NCI-H510A treated with DMSO at 0.1 percent for 48 hours (cell line): Measurements from ENCODE around the gene IMP3.
"Not testable (repeated sequence)": the region's sequence is repeated elsewhere in the genome, so short reads cannot be mapped to it uniquely, and the experiment has no call there.

Source experiments
- DNase-seq: peaks from one replicate; lab custom pipeline; 2025; lab: John Stamatoyannopoulos, UW

Gene IMP3

GRCh38 chr15:75650908-75651809 lies 11.1 kb upstream of the IMP3 start:
- no peak for DNase-seq

DNA sequence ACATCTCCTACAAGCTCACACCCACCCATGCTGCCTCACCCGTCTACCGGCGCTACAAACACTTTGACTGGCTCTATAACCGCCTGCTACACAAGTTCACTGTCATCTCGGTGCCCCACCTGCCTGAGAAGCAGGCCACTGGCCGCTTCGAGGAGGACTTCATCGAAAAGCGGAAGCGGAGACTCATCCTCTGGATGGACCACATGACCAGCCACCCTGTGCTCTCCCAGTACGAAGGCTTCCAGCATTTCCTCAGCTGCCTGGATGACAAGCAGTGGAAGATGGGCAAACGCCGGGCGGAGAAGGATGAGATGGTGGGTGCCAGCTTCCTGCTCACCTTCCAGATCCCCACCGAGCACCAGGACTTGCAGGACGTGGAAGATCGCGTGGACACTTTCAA lies 9.8 kb upstream of the IMP3 start:
- DNase-seq, result no peak

DNA sequence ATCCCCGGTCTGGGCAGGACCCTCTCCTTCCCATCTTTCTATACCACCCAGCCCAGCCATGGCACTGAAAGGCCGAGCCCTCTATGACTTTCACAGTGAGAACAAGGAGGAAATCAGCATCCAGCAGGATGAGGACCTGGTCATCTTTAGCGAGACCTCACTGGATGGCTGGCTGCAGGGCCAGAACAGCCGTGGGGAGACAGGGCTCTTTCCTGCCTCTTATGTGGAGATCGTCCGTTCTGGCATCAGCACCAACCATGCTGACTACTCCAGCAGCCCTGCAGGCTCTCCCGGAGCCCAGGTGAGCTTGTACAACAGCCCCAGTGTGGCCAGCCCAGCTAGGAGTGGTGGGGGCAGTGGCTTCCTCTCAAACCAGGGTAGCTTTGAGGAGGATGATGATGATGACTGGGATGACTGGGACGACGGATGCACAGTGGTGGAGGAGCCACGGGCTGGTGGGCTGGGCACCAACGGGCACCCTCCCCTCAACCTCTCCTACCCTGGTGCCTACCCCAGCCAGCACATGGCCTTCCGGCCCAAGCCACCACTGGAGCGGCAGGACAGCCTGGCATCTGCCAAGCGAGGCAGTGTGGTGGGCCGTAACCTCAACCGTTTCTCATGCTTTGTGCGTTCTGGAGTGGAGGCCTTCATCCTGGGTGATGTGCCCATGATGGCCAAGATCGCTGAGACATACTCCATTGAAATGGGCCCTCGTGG lies 9.2 kb upstream of the IMP3 start:
- DNase-seq, result no peak

- no peak for DNase-seq
Measured at GRCh38 chr15:75648156-75649000, 8.4 kb upstream of the IMP3 start.

GRCh38 chr15:75647370-75648155 lies 7.5 kb upstream of the IMP3 start, which contains the start of gene SNX33:
Gene SNX33 (plus strand): TSS chr15:75647912. CDS start chr15:75649103, 1,191 bp downstream.
- DNase-seq, result peak; percentile 57

DNA sequence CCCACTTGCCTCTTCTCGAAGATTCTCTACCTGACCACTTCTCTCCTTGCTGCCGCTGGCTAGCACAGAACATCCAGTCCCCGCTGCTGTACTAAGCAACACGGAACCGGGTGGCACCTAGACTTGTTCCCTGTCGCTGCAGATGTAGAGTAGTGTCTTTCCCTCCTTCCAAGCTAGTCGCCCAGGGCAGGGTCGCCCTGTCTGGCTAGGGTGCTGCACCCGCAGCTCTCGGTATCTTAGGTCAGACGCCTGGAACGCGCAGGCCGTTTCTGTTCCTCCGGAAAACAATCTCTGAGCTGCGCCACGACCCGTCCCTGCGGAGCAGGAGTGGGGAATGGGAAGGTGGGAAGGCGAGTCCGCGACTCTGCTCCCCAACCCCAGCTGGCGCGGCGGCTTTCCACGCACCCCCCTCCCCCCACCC lies 6.9 kb upstream of the IMP3 start:
- DNase-seq, result peak; percentile 8

DNA sequence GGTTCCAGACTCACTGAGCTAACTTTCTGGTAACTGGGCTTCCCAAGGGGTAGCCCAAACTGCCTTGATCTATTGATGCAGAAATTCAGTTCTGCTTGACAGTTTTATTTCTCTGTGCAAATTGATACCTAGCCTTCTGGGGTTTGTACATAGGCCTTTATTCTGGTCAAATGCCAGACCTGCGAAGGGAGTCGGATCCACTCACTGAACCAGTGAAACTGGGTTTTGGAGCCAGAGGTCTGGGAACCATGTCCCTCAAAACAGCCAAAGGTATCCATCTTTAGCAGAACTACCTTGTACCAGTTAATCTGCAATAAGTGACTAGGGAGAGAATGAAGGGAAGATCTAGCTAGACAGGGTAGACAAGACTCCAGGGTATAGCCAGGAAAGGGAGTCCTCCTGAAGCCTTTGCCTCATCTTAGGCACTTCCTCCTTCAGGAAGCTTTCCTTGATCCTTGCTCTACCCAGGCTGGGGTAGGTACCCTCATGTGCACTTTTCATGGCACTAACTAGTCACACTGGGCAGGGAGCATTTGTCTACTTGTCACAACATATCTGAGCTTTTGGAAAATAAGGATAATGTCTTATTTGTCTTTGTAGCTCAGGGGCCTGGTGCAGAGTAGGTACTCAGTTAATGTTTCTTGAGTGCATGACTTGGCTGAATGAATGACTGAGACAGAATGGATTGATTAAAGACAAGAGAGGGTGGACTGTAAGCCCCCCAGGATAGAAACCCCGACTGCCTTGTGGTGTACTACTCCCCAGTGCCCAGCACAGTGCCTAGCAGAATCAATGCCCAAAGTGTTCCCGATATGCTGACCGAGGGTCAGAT lies 6.3 kb upstream of the IMP3 start:
- no peak for DNase-seq

DNA sequence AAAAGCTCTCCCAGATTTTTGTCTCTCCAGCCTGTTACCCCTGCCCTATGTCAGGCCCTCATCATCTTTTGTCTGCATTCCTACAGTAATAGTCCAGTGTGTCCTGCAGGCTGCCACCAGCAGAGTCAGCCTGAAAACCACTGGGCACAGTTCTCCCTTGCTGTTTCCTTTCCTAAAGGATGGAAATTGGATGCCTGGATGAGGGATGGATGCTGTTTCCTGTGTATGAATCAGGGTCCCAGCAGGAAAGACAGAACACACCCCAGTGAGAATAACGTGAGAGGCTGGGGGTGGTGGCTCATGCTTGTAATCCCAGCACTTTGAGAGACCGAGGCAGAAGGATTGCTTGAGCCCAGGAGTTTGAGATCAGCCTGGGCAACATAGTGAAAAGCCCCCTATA lies 4.4 kb upstream of the IMP3 start:
- DNase-seq, result no peak

DNA sequence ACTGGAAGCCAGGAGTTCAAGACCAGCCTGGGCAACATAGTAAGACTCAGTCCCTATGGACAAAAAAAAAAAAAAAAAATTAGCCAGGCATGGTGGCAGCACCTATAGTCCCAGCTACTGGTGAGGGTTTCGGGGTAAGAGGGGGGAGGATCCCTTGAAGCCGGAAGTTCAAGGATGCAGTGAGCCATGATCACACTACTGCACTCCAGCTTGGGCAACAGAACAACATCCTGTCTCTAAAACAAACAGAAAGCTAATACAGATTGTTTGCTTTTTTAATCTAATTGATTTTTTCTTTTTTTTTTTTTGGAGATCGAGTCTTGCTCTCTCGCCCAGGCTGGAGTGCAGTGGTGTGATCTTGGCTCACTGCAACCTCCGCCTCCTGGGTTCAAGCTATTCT lies 1.6 kb upstream of the IMP3 start:
- peak; percentile 4 for DNase-seq

DNA sequence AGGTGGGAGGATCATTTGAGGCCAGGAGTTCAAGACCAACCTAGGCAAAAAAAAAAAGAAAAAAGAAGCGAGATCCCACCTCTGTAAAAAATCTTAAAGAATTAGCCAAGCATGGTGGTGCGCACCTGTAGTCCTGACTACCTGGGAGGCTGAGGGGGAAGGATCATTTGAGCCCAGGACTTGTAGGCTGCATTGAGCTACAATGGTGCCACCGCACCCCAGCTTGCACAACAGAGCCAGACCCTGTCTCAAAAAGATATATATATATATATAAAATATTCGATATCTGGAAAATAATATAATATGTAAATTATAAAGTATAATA lies 1.1 kb upstream of the IMP3 start:
- no peak for DNase-seq

- DNase-seq, result peak; percentile 72
Measured at GRCh38 chr15:75640483-75641178, 607 bp upstream of the IMP3 start.

DNA sequence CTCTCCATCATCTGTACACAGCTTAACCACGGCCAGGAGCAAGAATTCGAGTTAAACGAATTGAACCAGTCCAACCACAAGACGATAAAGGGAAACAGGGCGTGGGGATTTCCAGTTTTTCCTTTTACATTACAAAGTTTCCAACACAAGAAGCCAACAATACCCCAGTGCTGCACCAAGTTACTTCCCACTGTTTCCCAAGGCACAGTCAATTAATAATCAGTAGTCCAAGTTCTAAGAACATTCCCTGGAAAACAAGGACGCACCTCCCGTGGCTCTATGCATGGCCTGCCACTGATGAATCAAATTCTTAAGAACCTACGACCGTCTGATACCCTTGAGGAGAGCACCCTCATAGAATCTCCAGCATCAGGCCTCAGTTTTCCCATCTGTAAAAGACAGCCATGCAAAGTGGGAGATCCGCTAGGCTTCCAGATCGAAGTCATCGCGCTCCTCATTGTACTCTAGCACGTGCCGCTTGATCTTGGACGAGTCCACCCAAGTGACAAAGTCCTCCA lies 774 bp downstream of the IMP3 start:
- DNase-seq, result no peak

GRCh38 chr15:75637245-75638009 lies 2.6 kb downstream of the IMP3 start:
- no peak for DNase-seq

DNA sequence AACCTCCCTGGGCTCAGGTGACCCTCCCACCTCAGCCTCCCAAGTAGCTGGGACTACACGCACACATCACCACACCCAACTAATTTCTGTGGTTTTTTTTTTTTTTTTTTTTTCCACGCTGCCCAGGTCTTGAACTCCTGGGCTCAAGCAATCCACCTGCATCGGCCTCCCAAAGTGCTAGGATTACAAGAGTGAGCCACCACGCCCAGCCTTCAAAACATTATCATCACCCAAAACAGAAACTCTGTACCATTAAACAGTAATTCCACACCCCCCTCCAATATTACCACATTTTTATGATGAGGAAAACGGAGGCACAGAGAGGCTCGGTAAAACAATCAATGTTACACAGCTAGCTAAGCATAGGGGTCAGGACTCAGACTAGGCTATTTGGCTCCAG lies 4.0 kb downstream of the IMP3 start:
- DNase-seq, result no peak

DNA sequence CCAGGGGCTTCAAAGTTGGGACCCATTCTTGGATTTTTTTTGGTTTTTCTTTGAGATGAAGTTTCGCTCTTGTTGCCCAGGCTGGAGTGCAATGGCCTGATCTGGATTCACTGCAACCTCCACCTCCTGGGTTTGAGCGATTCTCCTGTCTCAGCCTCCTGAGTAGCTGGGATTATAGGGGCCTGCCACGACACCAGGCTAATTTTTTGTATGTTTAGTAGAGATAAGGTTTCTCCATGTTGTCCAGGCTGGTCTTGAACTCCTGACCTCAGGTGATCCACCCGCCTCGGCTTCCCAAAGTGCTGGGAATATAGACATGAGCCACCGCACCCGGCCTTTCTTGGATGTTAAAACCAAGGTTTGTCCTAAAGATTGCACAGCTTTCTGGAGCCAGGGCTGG lies 6.1 kb downstream of the IMP3 start:
- DNase-seq, result not testable (repeated sequence)

- no peak for DNase-seq
Measured at GRCh38 chr15:75631935-75632334, 8.1 kb downstream of the IMP3 start.

GRCh38 chr15:75625542-75626347 lies 14.3 kb downstream of the IMP3 start, which contains the start of gene SNUPN:
Gene SNUPN (minus strand): TSS chr15:75625725. CDS start chr15:75621051, 4,674 bp downstream.
- DNase-seq, result peak; percentile 19

- no peak for DNase-seq
Measured at GRCh38 chr15:75622505-75622904, 17.5 kb downstream of the IMP3 start.
